HepG2 (cell line): ENCODE results near the gene GRHPR. TPM values are rescaled to one million over a fixed set of nuclear protein-coding genes. Genes with fewer than 3 reads are reported as not detected.

Experiments used
- CBX5 ChIP-seq: sonication (generic); formaldehyde crosslinking; IDR thresholded peaks from 2 replicates; pipeline ENCODE4 v1.4.0; 2020; ENCODE audit warnings: missing genetic modification reagents, borderline replicate concordance
- CHD2 ChIP-seq: IDR thresholded peaks from 2 replicates; pipeline ENCODE4 v1.6.1; 2011; ENCODE audit warnings: low read depth, low read length, improper control_type of control experiment
- ELF3 ChIP-seq: IDR thresholded peaks from 2 replicates; pipeline ENCODE4 v1.6.1; 2016; ENCODE audit warnings: missing genetic modification reagents, missing compliant biosample characterization
- ESRRA ChIP-seq: sonication (generic); formaldehyde crosslinking; IDR thresholded peaks from 2 replicates; pipeline ENCODE4 v1.5.1; 2020; ENCODE audit warnings: mild to moderate bottlenecking, low read depth, missing genetic modification reagents
- FOXJ3 ChIP-seq: sonication (generic); formaldehyde crosslinking; IDR thresholded peaks from 2 replicates; pipeline ENCODE4 v1.4.0; 2020; ENCODE audit warnings: missing genetic modification reagents, mild to moderate bottlenecking, borderline replicate concordance
- GATA4 ChIP-seq: sonication (generic); IDR thresholded peaks from 2 replicates; pipeline ENCODE4 v1.6.1; 2016; ENCODE audit warnings: antibody characterized with exemption, low read depth, borderline replicate concordance
- GFI1 ChIP-seq: sonication (generic); formaldehyde crosslinking; IDR thresholded peaks from 2 replicates; pipeline ENCODE4 v1.5.0; 2020; ENCODE audit warnings: missing genetic modification reagents, mild to moderate bottlenecking, borderline replicate concordance
- HMGA1 ChIP-seq: sonication (generic); formaldehyde crosslinking; conservative IDR thresholded peaks from 2 replicates; pipeline ENCODE4 v1.4.0; 2020; ENCODE audit warnings: missing genetic modification reagents
- HNRNPL ChIP-seq: fragments of 200-400 bp; formaldehyde crosslinking; IDR thresholded peaks from 2 replicates; pipeline ENCODE4 v1.6.1; 2017; ENCODE audit warnings: mild to moderate bottlenecking, low read depth, low read length
- NBN ChIP-seq: fragments of 450-650 bp; conservative IDR thresholded peaks from 2 replicates; pipeline ENCODE4 v1.6.1; 2017
- NR2C2 ChIP-seq: sonication (generic); formaldehyde crosslinking; IDR thresholded peaks from 2 replicates; pipeline ENCODE4 v1.4.0; 2020; ENCODE audit warnings: missing genetic modification reagents, mild to moderate bottlenecking, moderate library complexity, borderline replicate concordance
- RBFOX2 ChIP-seq: fragments of 200-400 bp; formaldehyde crosslinking; IDR thresholded peaks from 2 replicates; pipeline ENCODE4 v1.6.1; 2017; ENCODE audit warnings: low read depth, mild to moderate bottlenecking, low read length
- RELA ChIP-seq: sonication (generic); formaldehyde crosslinking; IDR thresholded peaks from 2 replicates; pipeline ENCODE4 v1.4.0; 2020; ENCODE audit warnings: missing genetic modification reagents
- RFXAP ChIP-seq: sonication (generic); formaldehyde crosslinking; IDR thresholded peaks from 2 replicates; pipeline ENCODE4 v1.4.0; 2020; ENCODE audit warnings: missing genetic modification reagents, borderline replicate concordance
- SRSF4 ChIP-seq: fragments of 200-400 bp; formaldehyde crosslinking; IDR thresholded peaks from one replicate; pipeline ENCODE4 v1.6.1; 2018; ENCODE audit warnings: mild to moderate bottlenecking, low read depth, low read length, moderate library complexity; ENCODE audit not compliant: poor library complexity, severe bottlenecking
- ZFAT ChIP-seq: sonication (generic); formaldehyde crosslinking; conservative IDR thresholded peaks from 2 replicates; pipeline ENCODE4 v1.8.1; 2023; ENCODE audit warnings: missing genetic modification reagents, inconsistent platforms
- ZNF296 ChIP-seq: sonication (generic); formaldehyde crosslinking; conservative IDR thresholded peaks from 2 replicates; pipeline ENCODE4 v1.5.0; 2020; ENCODE audit warnings: mild to moderate bottlenecking, missing genetic modification reagents
- ZNF3 ChIP-seq: IDR thresholded peaks from 2 replicates; pipeline ENCODE4 v1.7.0; 2017; ENCODE audit warnings: inconsistent platforms
- ZNF350 ChIP-seq: sonication (generic); formaldehyde crosslinking; IDR thresholded peaks from 2 replicates; pipeline ENCODE4 v1.4.0; 2020; ENCODE audit warnings: mild to moderate bottlenecking, low read depth, missing genetic modification reagents, borderline replicate concordance
- ZSCAN20 ChIP-seq: sonication (generic); formaldehyde crosslinking; IDR thresholded peaks from 2 replicates; pipeline ENCODE4 v1.4.0; 2020; ENCODE audit warnings: missing genetic modification reagents, mild to moderate bottlenecking, borderline replicate concordance
- polyA plus RNA-seq, 8 experiments: library from polyadenylated mRNA; depleted of rRNA in 3 of 8; stranded (reverse) in 7 of 8; unstranded in 1 of 8; fragments of >200 nt; fragmentation: Illumina TruSeq in 4 of 8; extraction: Trizol in 4 of 8; gene quantifications; 2 replicates each; pipeline versions ENCODE4 v1.2.1 to v1.2.3, GENCODE V29; 2011 to 2016; ENCODE audit warnings: low read depth in 4 of 8, missing spikeins in 1 of 8, mixed read lengths in 1 of 8; ENCODE audit not compliant: insufficient read depth in 1 of 8
- total RNA-seq, 5 experiments: library from RNA; depleted of rRNA; stranded (reverse); fragments of >200 nt; fragmentation: Illumina TruSeq; extraction: Trizol; gene quantifications; 2 replicates each; pipeline ENCODE4 v1.2.3, GENCODE V29; 2016; ENCODE audit warnings: low read depth in 1 of 5
- TF ChIP-seq, protein P1 (sequence below): sonication (generic); formaldehyde crosslinking; IDR thresholded peaks from 2 replicates; pipeline ENCODE4 v1.8.1; 2022; ENCODE audit warnings: mild to moderate bottlenecking, missing genetic modification reagents
- TF ChIP-seq, protein P2 (sequence below): sonication (generic); formaldehyde crosslinking; IDR thresholded peaks from 2 replicates; pipeline ENCODE4 v1.5.1; 2020; ENCODE audit warnings: missing genetic modification reagents, mild to moderate bottlenecking, borderline replicate concordance
- TF ChIP-seq, protein P3 (sequence below): sonication (generic); formaldehyde crosslinking; IDR thresholded peaks from 2 replicates; pipeline ENCODE4 v1.5.1; 2020; ENCODE audit warnings: mild to moderate bottlenecking, missing genetic modification reagents, moderate library complexity

GRHPR gene
- total and polyA plus RNA-seq, 2 of the 13 experiments (the other 11 are each of a cell fraction or from before 2014, with no cell fraction given): 113 to 115 TPM

DNA sequence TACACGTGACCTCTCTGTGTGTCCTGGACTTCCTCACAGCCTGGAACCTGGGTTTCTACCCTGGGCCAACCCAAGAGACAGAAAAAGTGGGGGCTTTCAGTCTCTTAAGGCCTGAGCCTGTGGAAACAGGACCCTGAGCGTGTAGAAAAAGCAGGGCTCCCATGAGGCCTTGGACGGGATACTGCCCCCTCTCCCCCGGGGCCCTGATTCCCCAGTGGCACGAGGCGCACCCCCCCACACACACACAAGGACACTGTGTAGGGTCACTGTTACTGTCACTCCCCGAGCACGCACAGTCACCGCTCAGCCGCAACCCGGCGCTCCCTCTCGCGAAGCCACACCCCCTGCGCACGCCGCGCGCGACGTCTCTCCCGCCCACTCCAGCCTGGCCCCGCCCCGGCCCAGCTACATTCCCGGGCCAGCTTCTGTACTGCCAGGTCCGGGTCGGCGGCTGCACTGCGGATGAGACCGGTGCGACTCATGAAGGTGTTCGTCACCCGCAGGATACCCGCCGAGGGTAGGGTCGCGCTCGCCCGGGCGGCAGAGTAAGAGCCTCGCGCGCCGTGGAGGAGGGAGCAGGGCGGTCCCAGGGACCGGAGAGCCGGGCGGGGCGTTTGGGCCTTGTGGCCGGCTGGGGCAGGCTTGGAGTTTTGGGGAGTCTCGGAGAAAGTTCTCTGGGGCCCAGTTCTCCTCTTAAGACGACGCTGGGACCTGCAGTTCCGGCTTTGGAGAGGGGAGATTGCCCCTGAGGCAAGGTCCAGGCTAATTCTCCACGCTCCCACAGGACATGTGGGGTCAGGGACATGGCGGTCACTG, at the start of gene GRHPR (continued):
- TF ChIP-seq, protein P1, sequence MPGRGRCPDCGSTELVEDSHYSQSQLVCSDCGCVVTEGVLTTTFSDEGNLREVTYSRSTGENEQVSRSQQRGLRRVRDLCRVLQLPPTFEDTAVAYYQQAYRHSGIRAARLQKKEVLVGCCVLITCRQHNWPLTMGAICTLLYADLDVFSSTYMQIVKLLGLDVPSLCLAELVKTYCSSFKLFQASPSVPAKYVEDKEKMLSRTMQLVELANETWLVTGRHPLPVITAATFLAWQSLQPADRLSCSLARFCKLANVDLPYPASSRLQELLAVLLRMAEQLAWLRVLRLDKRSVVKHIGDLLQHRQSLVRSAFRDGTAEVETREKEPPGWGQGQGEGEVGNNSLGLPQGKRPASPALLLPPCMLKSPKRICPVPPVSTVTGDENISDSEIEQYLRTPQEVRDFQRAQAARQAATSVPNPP (CRISPR knock-in tag): no peak
- TF ChIP-seq, protein P2, sequence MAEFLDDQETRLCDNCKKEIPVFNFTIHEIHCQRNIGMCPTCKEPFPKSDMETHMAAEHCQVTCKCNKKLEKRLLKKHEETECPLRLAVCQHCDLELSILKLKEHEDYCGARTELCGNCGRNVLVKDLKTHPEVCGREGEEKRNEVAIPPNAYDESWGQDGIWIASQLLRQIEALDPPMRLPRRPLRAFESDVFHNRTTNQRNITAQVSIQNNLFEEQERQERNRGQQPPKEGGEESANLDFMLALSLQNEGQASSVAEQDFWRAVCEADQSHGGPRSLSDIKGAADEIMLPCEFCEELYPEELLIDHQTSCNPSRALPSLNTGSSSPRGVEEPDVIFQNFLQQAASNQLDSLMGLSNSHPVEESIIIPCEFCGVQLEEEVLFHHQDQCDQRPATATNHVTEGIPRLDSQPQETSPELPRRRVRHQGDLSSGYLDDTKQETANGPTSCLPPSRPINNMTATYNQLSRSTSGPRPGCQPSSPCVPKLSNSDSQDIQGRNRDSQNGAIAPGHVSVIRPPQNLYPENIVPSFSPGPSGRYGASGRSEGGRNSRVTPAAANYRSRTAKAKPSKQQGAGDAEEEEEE (CRISPR knock-in tag): no peak
- TF ChIP-seq RFXAP (CRISPR knock-in tag) (no peak), HMGA1 (CRISPR knock-in tag) (no peak), ZFAT (0 out of 2 replicates have a peak, but pooled peaks have one; percentile 27), ELF3 (CRISPR knock-in tag) (no peak), SRSF4 (no peak), HNRNPL (no peak), ZSCAN20 (CRISPR knock-in tag) (peak; percentile 61; the same call in 1 of the 2 replicates), ESRRA (CRISPR knock-in tag) (peak; percentile 65), NBN (no peak), NR2C2 (CRISPR knock-in tag) (peak; percentile 66), RBFOX2 (peak; percentile 96), ZNF350 (CRISPR knock-in tag) (peak; percentile 94; the same call in 1 of the 2 replicates), ZNF296 (CRISPR knock-in tag) (0 out of 2 replicates have a peak, but pooled peaks have one; percentile 20), RELA (CRISPR knock-in tag) (no peak), CBX5 (CRISPR knock-in tag) (peak; percentile 30; the same call in 1 of the 2 replicates), FOXJ3 (CRISPR knock-in tag) (no peak), CHD2 (no peak), GFI1 (no peak), ZNF3 (no peak), GATA4 (peak; percentile 65)
- TF ChIP-seq, protein P3, sequence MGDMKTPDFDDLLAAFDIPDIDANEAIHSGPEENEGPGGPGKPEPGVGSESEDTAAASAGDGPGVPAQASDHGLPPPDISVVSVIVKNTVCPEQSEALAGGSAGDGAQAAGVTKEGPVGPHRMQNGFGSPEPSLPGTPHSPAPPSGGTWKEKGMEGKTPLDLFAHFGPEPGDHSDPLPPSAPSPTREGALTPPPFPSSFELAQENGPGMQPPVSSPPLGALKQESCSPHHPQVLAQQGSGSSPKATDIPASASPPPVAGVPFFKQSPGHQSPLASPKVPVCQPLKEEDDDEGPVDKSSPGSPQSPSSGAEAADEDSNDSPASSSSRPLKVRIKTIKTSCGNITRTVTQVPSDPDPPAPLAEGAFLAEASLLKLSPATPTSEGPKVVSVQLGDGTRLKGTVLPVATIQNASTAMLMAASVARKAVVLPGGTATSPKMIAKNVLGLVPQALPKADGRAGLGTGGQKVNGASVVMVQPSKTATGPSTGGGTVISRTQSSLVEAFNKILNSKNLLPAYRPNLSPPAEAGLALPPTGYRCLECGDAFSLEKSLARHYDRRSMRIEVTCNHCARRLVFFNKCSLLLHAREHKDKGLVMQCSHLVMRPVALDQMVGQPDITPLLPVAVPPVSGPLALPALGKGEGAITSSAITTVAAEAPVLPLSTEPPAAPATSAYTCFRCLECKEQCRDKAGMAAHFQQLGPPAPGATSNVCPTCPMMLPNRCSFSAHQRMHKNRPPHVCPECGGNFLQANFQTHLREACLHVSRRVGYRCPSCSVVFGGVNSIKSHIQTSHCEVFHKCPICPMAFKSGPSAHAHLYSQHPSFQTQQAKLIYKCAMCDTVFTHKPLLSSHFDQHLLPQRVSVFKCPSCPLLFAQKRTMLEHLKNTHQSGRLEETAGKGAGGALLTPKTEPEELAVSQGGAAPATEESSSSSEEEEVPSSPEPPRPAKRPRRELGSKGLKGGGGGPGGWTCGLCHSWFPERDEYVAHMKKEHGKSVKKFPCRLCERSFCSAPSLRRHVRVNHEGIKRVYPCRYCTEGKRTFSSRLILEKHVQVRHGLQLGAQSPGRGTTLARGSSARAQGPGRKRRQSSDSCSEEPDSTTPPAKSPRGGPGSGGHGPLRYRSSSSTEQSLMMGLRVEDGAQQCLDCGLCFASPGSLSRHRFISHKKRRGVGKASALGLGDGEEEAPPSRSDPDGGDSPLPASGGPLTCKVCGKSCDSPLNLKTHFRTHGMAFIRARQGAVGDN (CRISPR knock-in tag): peak; percentile 97
